Activated CD8-positive, alpha-beta memory T cell treated with anti-CD3 and anti-CD28 coated beads for 36 hours (primary cell): ENCODE measurements around the gene FTSJ1. TPM values are rescaled to one million over a fixed set of nuclear protein-coding genes. Genes with fewer than 3 reads are reported as not detected.
"Not testable (repeated sequence)": the region's sequence is repeated elsewhere in the genome, so short reads cannot be mapped to it uniquely, and the experiment has no call there.

Source experiments
- CTCF ChIA-PET: fragments of 350-600 bp; sonication (Branson Sonifier 250); formaldehyde crosslinking; loops from one replicate; lab custom pipeline; 2021; ENCODE audit warnings: antibody characterized with exemption; lab: Charles Lee
- POLR2A ChIA-PET: fragments of 350-600 bp; sonication (Branson Sonifier 250); formaldehyde crosslinking; loops from one replicate; lab custom pipeline; 2021; ENCODE audit warnings: antibody characterized with exemption; lab: Charles Lee
- total RNA-seq, 2 experiments: library from RNA; stranded (reverse); gene quantifications; one replicate each; pipeline ENCODE4 v1.2.3, GENCODE V29; 2021

Gene FTSJ1
- 100 to 1,000 TPM; 107 to 109 TPM for total RNA-seq

DNA sequence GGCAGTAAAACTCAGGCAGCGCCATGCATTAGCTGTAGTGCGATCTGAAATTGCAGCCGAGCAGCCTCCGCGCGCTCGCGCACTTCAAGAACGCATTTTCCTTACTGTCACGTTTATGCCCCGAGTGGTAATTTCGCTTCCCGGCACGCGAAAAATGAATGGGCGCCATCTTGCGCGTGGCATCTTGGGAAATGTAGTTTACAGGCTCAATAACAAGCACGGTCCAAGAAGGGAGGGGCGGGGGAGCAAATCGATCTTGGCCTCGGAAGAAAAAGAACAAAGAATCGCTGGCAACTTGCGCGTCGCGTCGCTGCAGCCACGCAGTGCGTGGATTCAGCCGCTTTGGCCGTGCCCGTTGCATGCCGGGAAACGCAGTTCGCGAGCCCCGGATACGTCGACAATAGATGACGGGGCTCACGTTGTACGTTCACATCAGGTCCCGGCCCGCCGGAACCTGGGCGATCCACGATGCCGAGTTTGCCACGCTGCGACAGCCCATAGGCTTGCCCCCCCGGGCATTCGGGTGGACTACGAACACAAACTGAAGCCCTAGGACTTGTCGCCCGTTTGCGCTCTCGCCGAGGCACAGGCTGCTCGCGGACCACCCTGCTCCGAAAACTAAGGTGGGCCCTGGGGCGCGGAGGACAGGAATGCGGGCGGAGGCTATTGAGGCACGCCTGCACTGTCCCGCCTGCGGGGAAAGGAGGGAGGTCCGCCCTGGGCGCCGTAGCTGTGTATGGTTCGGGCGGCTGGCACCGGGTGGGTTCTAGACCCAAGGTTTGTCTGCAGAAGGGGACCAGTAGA, at the start of gene FTSJ1:
Gene FTSJ1 (plus strand): TSS at position 426 of the 804 bp plus-strand sequence. CDS start 1,849 bp downstream, outside the sequence.
- POLR2A ChIA-PET, result no interaction called here
- CTCF ChIA-PET, result no interaction called here

DNA sequence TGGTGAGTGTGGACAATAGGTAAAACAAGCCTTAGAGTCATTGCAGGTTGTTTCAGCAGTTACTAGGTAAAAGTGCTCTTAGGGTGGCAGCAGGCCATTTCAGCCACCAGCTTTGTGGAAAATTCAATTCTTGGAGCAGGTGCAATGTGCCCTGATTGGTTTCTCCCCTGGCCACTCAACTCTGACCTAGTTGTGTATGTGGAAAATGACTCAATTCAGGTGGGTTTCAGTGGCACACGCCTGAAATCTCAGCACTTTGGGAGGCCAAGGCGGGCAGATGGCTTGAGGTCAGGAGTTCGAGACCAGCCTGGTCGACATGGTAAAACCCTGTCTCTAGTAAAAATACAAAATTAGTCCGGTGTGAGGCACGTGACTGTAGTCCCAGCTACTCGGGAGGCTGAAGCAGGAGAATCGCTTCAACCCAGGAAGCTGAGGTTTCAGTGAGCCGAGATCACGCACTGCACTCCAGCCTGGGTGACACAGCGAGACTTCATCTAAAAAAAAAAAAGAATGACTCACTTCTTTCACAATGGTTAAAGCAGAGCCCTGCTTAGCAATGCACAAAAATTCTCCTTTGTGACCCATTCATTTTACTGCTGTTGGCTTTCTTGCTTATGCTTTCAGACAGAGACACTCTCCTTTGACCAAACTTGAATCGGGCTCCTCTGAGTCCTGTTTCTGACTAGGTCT, 48.8 kb upstream of the FTSJ1 start:
- POLR2A ChIA-PET, CTCF ChIA-PET: not testable (repeated sequence)

DNA sequence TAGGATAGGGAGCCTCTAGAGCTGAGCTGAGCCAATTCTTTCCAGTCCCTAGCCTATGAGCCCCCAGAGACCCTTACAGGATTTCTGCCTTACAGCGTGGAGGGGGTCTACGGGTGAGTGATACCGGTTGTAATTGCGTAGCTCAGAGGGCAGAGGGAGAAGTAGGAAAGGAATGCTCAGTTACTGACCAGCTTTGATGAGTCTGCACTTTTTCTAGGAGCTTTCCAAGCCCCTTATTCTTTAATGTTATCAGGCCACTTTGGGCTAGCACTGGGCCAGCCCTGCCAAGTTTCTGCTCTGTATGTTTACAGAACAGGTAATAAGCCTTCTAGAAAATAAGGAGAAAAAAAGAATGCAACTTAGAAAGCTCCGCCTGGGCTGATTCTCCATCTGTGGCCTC, 46.4 kb upstream of the FTSJ1 start:
- CTCF ChIA-PET, POLR2A ChIA-PET: not testable (repeated sequence)

- POLR2A ChIA-PET, CTCF ChIA-PET: not testable (repeated sequence)
Observed at GRCh38 chrX:48430166-48430565, 45.8 kb upstream of the FTSJ1 start.

DNA sequence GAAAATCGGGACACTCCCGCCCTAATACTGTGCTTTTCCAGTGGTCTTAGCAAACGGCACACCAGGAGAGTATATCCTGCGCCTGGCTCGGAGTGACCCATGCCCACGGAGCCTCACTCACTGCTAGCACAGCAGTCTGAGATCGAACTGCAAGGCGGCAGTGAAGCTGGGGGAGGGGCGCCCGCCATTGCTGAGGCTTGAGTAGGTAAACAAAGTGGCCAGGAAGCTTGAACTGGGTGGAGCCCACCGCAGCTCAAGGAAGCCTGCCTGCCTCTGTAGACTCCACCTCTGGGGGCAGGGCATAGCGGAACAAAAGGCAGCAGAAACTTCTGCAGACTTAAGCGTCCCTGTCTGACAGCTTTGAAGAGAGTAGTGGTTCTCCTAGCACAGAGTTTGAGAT, 42.3 kb upstream of the FTSJ1 start:
- POLR2A ChIA-PET, CTCF ChIA-PET: not testable (repeated sequence)

GRCh38 chrX:48447201-48447600, 28.8 kb upstream of the FTSJ1 start:
- CTCF ChIA-PET, POLR2A ChIA-PET: not testable (repeated sequence)

GRCh38 chrX:48450076-48450475, 25.9 kb upstream of the FTSJ1 start:
- ChIA-PET CTCF (no interaction called here), POLR2A (no interaction called here)

DNA sequence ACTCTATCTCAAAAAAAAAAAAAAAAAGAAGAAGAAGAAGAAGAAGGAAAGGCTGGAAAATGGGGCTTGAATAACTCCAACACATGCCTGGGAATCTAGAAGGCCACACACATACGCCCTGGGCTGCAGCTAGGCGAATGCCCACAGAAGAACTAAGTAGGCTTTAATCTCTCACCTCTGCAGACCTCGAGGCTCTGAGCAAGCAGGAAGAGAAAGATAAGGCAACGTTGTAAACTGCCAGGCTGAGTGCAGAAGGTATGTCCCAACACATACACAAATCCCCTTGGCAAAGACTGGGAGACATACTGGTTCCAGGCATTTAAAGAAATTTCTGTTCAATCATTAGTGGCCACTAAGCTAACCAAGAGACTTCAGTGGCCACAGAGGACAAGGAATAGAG, 24.3 kb upstream of the FTSJ1 start:
- POLR2A ChIA-PET, result no interaction called here
- CTCF ChIA-PET, result no interaction called here

DNA sequence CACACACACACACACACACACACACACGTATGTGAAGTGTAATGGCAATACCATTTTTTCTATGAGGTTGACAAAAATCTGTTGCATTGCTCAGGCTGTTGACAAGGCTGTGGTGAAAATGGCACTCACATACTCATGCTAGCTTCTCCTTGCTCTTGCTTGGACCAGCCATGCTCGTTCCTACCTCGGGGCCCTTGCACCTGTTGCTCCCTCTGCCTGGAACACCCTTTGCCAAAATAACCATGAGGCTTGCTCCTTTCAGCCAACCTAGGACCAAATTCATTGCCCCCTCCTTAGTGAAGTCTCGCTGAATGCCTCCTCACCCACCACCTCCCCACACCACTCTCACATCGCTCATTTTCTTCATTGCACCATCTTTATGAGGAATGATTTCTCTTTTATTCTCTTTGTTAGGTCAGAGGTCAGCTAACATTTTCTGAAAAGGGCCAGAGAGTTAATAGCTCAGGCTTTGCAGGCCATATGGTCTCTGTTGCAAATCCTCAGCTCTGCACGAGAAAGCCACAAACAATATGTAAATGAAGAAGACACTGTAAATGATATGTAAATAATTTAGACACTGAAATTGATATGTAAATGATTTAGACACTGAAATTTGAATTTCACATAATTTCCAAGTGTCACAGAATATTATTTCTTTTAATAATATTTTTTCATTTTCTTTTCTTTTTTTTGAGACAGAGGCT, 19.2 kb upstream of the FTSJ1 start:
- ChIA-PET CTCF (no interaction called here), POLR2A (no interaction called here)

- ChIA-PET POLR2A (no interaction called here), CTCF (no interaction called here)
Observed at GRCh38 chrX:48458711-48459110, 17.3 kb upstream of the FTSJ1 start.

GRCh38 chrX:48459483-48459882, 16.5 kb upstream of the FTSJ1 start:
- ChIA-PET CTCF (no interaction called here), POLR2A (interaction anchor here (0.7 kb wide), 1 partner anchor 21 kb away, joined by 3 read pairs; no protein-coding TSS in a partner anchor)

- POLR2A ChIA-PET, result no interaction called here
- CTCF ChIA-PET, result no interaction called here
Observed at GRCh38 chrX:48460031-48460430, 16.0 kb upstream of the FTSJ1 start.

DNA sequence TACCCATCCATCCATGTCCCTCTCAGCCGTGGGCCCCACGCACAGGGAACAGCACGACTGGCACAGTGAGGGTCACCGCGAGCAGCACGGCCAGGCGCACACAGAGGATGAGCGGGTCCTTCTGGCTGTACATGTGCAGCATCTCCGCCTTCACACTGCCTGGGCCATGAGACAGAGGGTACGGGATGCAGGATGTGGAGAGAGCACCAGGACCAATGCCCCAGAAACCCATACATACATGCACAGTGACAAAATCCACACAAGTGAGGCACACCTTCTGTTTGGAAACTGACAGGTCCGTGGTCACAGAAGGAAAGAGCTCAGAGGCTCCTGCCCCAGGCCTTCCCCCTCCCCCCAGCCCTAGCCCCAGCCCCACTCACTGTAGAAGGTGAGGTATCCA, 15.4 kb upstream of the FTSJ1 start:
- ChIA-PET CTCF (no interaction called here), POLR2A (no interaction called here)

- CTCF ChIA-PET, result no interaction called here
Observed at GRCh38 chrX:48461830-48462229, 14.2 kb upstream of the FTSJ1 start.

GRCh38 chrX:48465336-48465933, 10.6 kb upstream of the FTSJ1 start:
- CTCF ChIA-PET, result no interaction called here
- POLR2A ChIA-PET, result interaction anchor here (0.7 kb wide), 1 partner anchor 891 kb away, joined by 5 read pairs; no protein-coding TSS in a partner anchor

More at GRCh38 chrX:48461830-48462229, 14.2 kb upstream of the FTSJ1 start:
- POLR2A ChIA-PET, result interaction anchor here (0.6 kb wide), 1 partner anchor 653 kb away, joined by 5 read pairs; no protein-coding TSS in a partner anchor

- CTCF ChIA-PET, result no interaction called here
- POLR2A ChIA-PET, result interaction anchor here (1.4 kb wide), 1 partner anchor 108 kb away, joined by 3 read pairs; no protein-coding TSS in a partner anchor
Observed at GRCh38 chrX:48466696-48467095, 9.3 kb upstream of the FTSJ1 start.

GRCh38 chrX:48467281-48467761, 8.7 kb upstream of the FTSJ1 start:
- POLR2A ChIA-PET, result interaction anchor here (1.4 kb wide), 1 partner anchor 108 kb away, joined by 3 read pairs; no protein-coding TSS in a partner anchor

GRCh38 chrX:48468247-48468671, 7.7 kb upstream of the FTSJ1 start:
- ChIA-PET POLR2A (interaction anchor here (0.7 to 1.4 kb wide), 3 partner anchors 12 to 107 kb away, joined by 3 to 4 read pairs (median 3); no protein-coding TSS in a partner anchor), CTCF (interaction anchor here (1.1 to 1.4 kb wide), 2 partner anchors 71 to 386 kb away, joined by 3 read pairs; partner anchors contain the start of gene TBC1D25)

More at GRCh38 chrX:48467281-48467761, 8.7 kb upstream of the FTSJ1 start:
- CTCF ChIA-PET, result interaction anchor here (1.0 to 1.1 kb wide), 2 partner anchors 37 to 72 kb away, joined by 3 read pairs; partner anchors contain the start of gene TBC1D25
